ENCODE measurements around the gene OR2H2.
A peak's percentile ranks its signal among the peaks of the same experiment; 100 is the strongest.

Gene OR2H2

DNA sequence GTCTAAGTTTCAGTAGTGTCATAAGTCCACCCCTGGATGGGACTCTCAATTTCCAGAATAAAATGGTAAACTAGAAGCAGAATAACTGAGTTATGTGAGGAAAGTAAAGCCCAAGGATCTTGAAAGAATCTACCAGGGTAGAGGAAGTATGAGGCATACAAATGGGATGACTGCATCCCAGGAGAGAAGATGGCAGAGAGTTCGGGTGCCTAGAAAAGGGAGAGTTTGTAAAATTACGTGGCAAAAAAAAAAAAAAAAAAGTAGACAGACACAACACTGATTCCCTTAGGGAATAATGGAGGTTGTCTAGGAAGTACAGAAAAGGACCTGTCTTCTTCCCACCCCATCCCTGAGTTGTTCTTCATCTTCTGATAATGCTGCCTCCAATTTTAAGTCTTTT, 44.6 kb downstream of the OR2H2 start:
- H4K20me1 ChIP-seq (ENCODE audit: control insufficient read depth, insufficient read depth, low read depth, low read length) = peaks cover 6% of the 10 kb centered on the region; the same call in 1 of the 2 replicates
- H3K4me2 ChIP-seq (ENCODE audit: low read length) = peak overlapping the region; percentile 98
- no peaks in the 10 kb centered on the region for H3K79me2 ChIP-seq (ENCODE audit: control insufficient read depth, low read length)
- H3K27me3 ChIP-seq (ENCODE audit: control insufficient read depth, low read length) = no peaks in the 10 kb centered on the region
- H3K27ac ChIP-seq (ENCODE audit: low read depth, low read length) = no peak overlapping the region
- H3K4me1 ChIP-seq (ENCODE audit: control insufficient read depth, low read length) = peaks cover 51% of the 10 kb centered on the region
- no peaks in the 10 kb centered on the region for H3K36me3 ChIP-seq (ENCODE audit: control insufficient read depth, low read length)
- H3K9me3 ChIP-seq (ENCODE audit: control insufficient read depth, insufficient read depth, low read length) = no peaks in the 10 kb centered on the region
- peak overlapping the region; percentile 90 for H3K4me3 ChIP-seq (ENCODE audit: low read length)
- H3K9me2 ChIP-seq (replicated peaks; ENCODE audit: control insufficient read depth, low read length) = no peaks in the 10 kb centered on the region
- H3F3A ChIP-seq (ENCODE audit: control insufficient read depth, insufficient read depth) = peaks cover 23% of the 10 kb centered on the region
- TF ChIP-seq, protein P1, sequence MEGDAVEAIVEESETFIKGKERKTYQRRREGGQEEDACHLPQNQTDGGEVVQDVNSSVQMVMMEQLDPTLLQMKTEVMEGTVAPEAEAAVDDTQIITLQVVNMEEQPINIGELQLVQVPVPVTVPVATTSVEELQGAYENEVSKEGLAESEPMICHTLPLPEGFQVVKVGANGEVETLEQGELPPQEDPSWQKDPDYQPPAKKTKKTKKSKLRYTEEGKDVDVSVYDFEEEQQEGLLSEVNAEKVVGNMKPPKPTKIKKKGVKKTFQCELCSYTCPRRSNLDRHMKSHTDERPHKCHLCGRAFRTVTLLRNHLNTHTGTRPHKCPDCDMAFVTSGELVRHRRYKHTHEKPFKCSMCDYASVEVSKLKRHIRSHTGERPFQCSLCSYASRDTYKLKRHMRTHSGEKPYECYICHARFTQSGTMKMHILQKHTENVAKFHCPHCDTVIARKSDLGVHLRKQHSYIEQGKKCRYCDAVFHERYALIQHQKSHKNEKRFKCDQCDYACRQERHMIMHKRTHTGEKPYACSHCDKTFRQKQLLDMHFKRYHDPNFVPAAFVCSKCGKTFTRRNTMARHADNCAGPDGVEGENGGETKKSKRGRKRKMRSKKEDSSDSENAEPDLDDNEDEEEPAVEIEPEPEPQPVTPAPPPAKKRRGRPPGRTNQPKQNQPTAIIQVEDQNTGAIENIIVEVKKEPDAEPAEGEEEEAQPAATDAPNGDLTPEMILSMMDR (IDR thresholded peaks at IDR 0.05; ENCODE audit: low read depth, low read length, poor library complexity, severe bottlenecking) = no peak
- TF ChIP-seq EZH2phosphoT487 (IDR thresholded peaks at IDR 0.05; ENCODE audit: borderline replicate concordance, low read length) = no peak

DNA sequence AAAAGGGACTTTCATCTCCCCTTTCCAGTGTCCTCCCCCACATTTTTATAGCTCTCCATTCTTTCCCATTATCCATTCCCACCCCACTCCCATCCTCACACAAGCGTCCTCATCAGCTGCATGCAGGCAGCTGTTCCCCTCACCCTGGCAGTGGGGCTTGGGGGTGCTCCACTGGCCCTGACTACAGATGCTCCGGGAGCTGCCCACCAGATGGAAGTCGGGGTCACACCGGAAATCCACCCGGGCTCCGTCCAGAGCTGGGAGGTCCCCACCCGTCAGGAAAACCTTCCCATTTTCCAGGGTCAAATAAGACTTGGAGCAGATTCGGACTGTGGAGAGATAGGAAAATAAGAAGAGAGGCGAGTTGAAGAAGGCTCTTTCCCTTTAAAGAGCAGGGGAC, 45.4 kb downstream of the OR2H2 start:
- H3K4me1 ChIP-seq (ENCODE audit: control insufficient read depth, low read length) = peaks cover 56% of the 10 kb centered on the region
- no peaks in the 10 kb centered on the region for H3K9me3 ChIP-seq (ENCODE audit: control insufficient read depth, insufficient read depth, low read length)
- no peak overlapping the region for H3K4me3 ChIP-seq (ENCODE audit: low read length)
- H3K9me2 ChIP-seq (replicated peaks; ENCODE audit: control insufficient read depth, low read length) = no peaks in the 10 kb centered on the region
- H3K79me2 ChIP-seq (ENCODE audit: control insufficient read depth, low read length) = no peaks in the 10 kb centered on the region
- no peak overlapping the region for H3K27ac ChIP-seq (ENCODE audit: low read depth, low read length)
- peaks cover 25% of the 10 kb centered on the region for H3F3A ChIP-seq (ENCODE audit: control insufficient read depth, insufficient read depth)
- no peak overlapping the region for H3K4me2 ChIP-seq (ENCODE audit: low read length)
- no peaks in the 10 kb centered on the region for H3K36me3 ChIP-seq (ENCODE audit: control insufficient read depth, low read length)
- no peaks in the 10 kb centered on the region for H3K27me3 ChIP-seq (ENCODE audit: control insufficient read depth, low read length)
- TF ChIP-seq, protein P1 (IDR thresholded peaks at IDR 0.05; ENCODE audit: low read depth, low read length, poor library complexity, severe bottlenecking) = no peak
- TF ChIP-seq EZH2phosphoT487 (IDR thresholded peaks at IDR 0.05; ENCODE audit: borderline replicate concordance, low read length) = no peak
- peaks cover 6% of the 10 kb centered on the region; the same call in 1 of the 2 replicates for H4K20me1 ChIP-seq (ENCODE audit: control insufficient read depth, insufficient read depth, low read depth, low read length)

DNA sequence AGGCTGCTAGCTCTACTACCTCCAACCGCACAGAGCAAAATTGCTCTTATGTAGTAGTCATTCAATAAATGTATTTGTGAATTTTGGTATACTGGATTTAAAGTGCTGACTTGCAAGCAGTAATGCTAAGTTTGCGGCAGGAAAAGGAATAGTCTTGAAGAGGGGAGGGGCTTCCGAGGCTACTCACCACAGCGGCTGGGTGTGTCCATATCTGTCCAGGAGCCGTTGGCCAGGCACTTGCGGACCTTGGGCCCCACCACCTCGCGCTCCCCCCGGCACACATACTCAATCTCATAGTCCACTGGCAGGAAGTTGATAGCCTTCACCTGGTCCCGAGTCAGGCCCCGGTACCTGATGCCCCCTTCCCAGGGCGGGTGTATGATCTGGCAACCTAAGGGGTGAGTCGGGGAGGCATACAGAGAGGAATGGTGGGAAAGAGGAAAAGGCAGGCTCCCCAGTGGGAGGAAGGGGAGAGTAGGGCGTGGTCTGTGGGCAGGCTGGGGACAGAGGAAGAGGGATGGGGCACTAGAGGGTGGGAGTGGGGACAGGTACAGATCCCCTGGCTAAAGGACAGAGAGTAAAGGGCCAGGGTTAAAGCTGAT, 46.4 kb downstream of the OR2H2 start:
- H3K27me3 ChIP-seq (ENCODE audit: control insufficient read depth, low read length) = no peaks in the 10 kb centered on the region
- no peaks in the 10 kb centered on the region for H3K79me2 ChIP-seq (ENCODE audit: control insufficient read depth, low read length)
- H3F3A ChIP-seq (ENCODE audit: control insufficient read depth, insufficient read depth) = peaks cover 22% of the 10 kb centered on the region
- peak overlapping the region; percentile 99 for H3K4me2 ChIP-seq (ENCODE audit: low read length)
- H3K9me3 ChIP-seq (ENCODE audit: control insufficient read depth, insufficient read depth, low read length) = no peaks in the 10 kb centered on the region
- H3K4me3 ChIP-seq (ENCODE audit: low read length) = peak overlapping the region; percentile 92; the same call in 1 of the 2 replicates
- peaks cover 6% of the 10 kb centered on the region; the same call in 1 of the 2 replicates for H4K20me1 ChIP-seq (ENCODE audit: control insufficient read depth, insufficient read depth, low read depth, low read length)
- TF ChIP-seq, protein P1 (IDR thresholded peaks at IDR 0.05; ENCODE audit: low read depth, low read length, poor library complexity, severe bottlenecking) = no peak
- no peaks in the 10 kb centered on the region for H3K9me2 ChIP-seq (replicated peaks; ENCODE audit: control insufficient read depth, low read length)
- H3K4me1 ChIP-seq (ENCODE audit: control insufficient read depth, low read length) = peaks cover 56% of the 10 kb centered on the region
- H3K27ac ChIP-seq (ENCODE audit: low read depth, low read length) = no peak overlapping the region
- H3K36me3 ChIP-seq (ENCODE audit: control insufficient read depth, low read length) = no peaks in the 10 kb centered on the region
